ENCODE results near the gene CCDC27.

Gene CCDC27

GRCh38 chr1:3773572-3774275 is 21.5 kb downstream of the CCDC27 start:
- Mint-ChIP-seq H3K9me3 (no peaks in the 10 kb centered on the region), H3K4me1 (peaks cover 16% of the 10 kb centered on the region), H3K4me3 (peak overlapping the region; percentile 54 to 71 (median 69))

GRCh38 chr1:3774276-3774945 is 22.2 kb downstream of the CCDC27 start:
- Mint-ChIP-seq H3K36me3 (ENCODE audit: low read depth) (peaks cover 3% of the 10 kb centered on the region), H3K9me3 (no peaks in the 10 kb centered on the region), H3K4me1 (peaks cover 16% of the 10 kb centered on the region), H3K27ac (no peak overlapping the region), H3K27me3 (ENCODE audit: low read depth) (peaks cover 8% of the 10 kb centered on the region), H3K4me3 (no peak overlapping the region)
- no peak for TF ChIP-seq CTCF (IDR thresholded peaks at IDR 0.05; ENCODE audit: unreplicated experiment in 3 of 3)

More at GRCh38 chr1:3773572-3774275, 21.5 kb downstream of the CCDC27 start:
- Mint-ChIP-seq H3K27ac (peak overlapping the region; percentile 39 to 59 (median 48)), H3K27me3 (ENCODE audit: low read depth) (peaks cover 8% of the 10 kb centered on the region), H3K36me3 (ENCODE audit: low read depth) (no peaks in the 10 kb centered on the region)
- no peak for TF ChIP-seq CTCF (IDR thresholded peaks at IDR 0.05; ENCODE audit: unreplicated experiment in 3 of 3)

- peaks cover 9% of the 10 kb centered on the region for H3K36me3 Mint-ChIP-seq (ENCODE audit: low read depth)
- no peaks in the 10 kb centered on the region for H3K9me3 Mint-ChIP-seq
- peaks cover 16% of the 10 kb centered on the region for H3K4me1 Mint-ChIP-seq
- H3K27ac Mint-ChIP-seq, result peak overlapping the region in 2 of 3 experiments; percentile 88 to 89
- H3K4me3 Mint-ChIP-seq, result peak overlapping the region; percentile 61 to 75 (median 64)
- peaks cover 8% of the 10 kb centered on the region for H3K27me3 Mint-ChIP-seq (ENCODE audit: low read depth)
- no peak for TF ChIP-seq CTCF (IDR thresholded peaks at IDR 0.05; ENCODE audit: unreplicated experiment in 3 of 3)
These were observed 22.8 kb downstream of the CCDC27 start for GRCh38 chr1:3774946-3775489.

- peak overlapping the region in 2 of 3 experiments; percentile 88 to 89 for H3K27ac Mint-ChIP-seq
These were observed 23.4 kb downstream of the CCDC27 start for GRCh38 chr1:3775490-3776230.

More at GRCh38 chr1:3775490-3776230, 23.4 kb downstream of the CCDC27 start:
- peak in 1 of 3 experiments; percentile 20 for TF ChIP-seq CTCF (IDR thresholded peaks at IDR 0.05; ENCODE audit: unreplicated experiment in 3 of 3)
- Mint-ChIP-seq H3K27me3 (ENCODE audit: low read depth) (peaks cover 8% of the 10 kb centered on the region), H3K9me3 (no peaks in the 10 kb centered on the region), H3K4me1 (peaks cover 14% of the 10 kb centered on the region), H3K4me3 (peak overlapping the region in 2 of 3 experiments; percentile 64 to 75), H3K36me3 (ENCODE audit: low read depth) (peaks cover 16% of the 10 kb centered on the region)
